Small intestine (tissue), 16 donors: Measurements from ENCODE around the gene ITLN2. TPM values are rescaled to one million over a fixed set of nuclear protein-coding genes. Genes with fewer than 3 reads are reported as not detected.

Experiments used
- DNase-seq, 2 donors: peaks; one replicate each; pipeline versions ENCODE4 v3.0.0 to v3.0.0-alpha.2; 2013
- FAIRE-seq: peaks from 2 replicates; lab custom pipeline; 2012; peaks lifted over from hg19 to GRCh38; lab: Jason Lieb, UNC
- H3K27ac ChIP-seq, 3 donors: one replicate each; pipeline ENCODE4 v1.5.1; 2013; ENCODE audit warnings: low read length in 2 of 3, mild to moderate bottlenecking in 2 of 3, control low read depth in 1 of 3, inconsistent platforms in 1 of 3, low read depth in 1 of 3, moderate library complexity in 1 of 3
- H3K27me3 ChIP-seq, 3 donors: one replicate each; pipeline ENCODE4 v1.6.1; 2013; ENCODE audit warnings: low read length in 3 of 3, inconsistent platforms in 1 of 3; ENCODE audit not compliant: control insufficient read depth in 3 of 3, insufficient read depth in 3 of 3
- H3K36me3 ChIP-seq, 3 donors: one replicate each; pipeline ENCODE4 v1.6.1; 2013; ENCODE audit warnings: low read length in 3 of 3, inconsistent platforms in 1 of 3, low read depth in 1 of 3, mild to moderate bottlenecking in 1 of 3, moderate library complexity in 1 of 3; ENCODE audit not compliant: control insufficient read depth in 3 of 3, insufficient read depth in 2 of 3
- H3K4me1 ChIP-seq, 3 donors: one replicate each; pipeline ENCODE4 v1.6.1; 2013; ENCODE audit warnings: low read length in 2 of 3, inconsistent platforms in 1 of 3, low read depth in 1 of 3, mild to moderate bottlenecking in 1 of 3, moderate library complexity in 1 of 3; ENCODE audit not compliant: control insufficient read depth in 3 of 3, insufficient read depth in 2 of 3
- H3K4me3 ChIP-seq, 3 donors: one replicate each; pipeline ENCODE4 v1.5.1; 2013; ENCODE audit warnings: low read length in 3 of 3, control low read depth in 1 of 3, inconsistent platforms in 1 of 3, low read depth in 1 of 3, mild to moderate bottlenecking in 1 of 3, moderate library complexity in 1 of 3
- H3K9me3 ChIP-seq, 2 donors: one replicate each; pipeline ENCODE4 v1.6.1; 2013; ENCODE audit warnings: low read depth in 1 of 2, low read length in 1 of 2; ENCODE audit not compliant: control insufficient read depth in 2 of 2, insufficient read depth in 1 of 2
- WGBS, 3 donors: extraction: QIAGEN DNeasy Blood & Tissue Kit; methylation state at CpG; one replicate each; pipeline ENCODE4 v1.1.7; 2013; 5-methylcytosine and 5-hydroxymethylcytosine counted together
- long read RNA-seq, 10 donors: transcript quantifications; one replicate each; lab custom pipeline, GENCODE V29; 2026
- polyA plus RNA-seq, 4 donors: library from polyadenylated mRNA; stranded (reverse) in 3 of 4; unstranded in 1 of 4; fragments of 200-250 nt in 3 of 4; fragments of 120-200 nt in 1 of 4; gene quantifications; one replicate each; pipeline versions ENCODE4 v1.2.1 to v1.2.3, GENCODE V29; 2013
- donor health status: healthy with polysubstance abuse.
- donor health status: control.
- donor health status: control.
- donor health status: Bipolar disorder and iron deficiency.
- donor health status: healthy.

ITLN2 gene
- polyA plus RNA-seq: 100 to 1,000 TPM in 1 of 4 donors, 10 to 100 TPM in 2, 1 to 10 TPM in 1; 1.7 to 318 (median 62.0) TPM
- long read RNA-seq, donor 1: 0 reads
- long read RNA-seq, donor 2: 0 reads
- long read RNA-seq, donor 3: 0 reads
- long read RNA-seq, donor 4: 0 reads
- long read RNA-seq, donor 5: 0 reads
- long read RNA-seq, donor 6, partial matches to known transcripts: 0 of 1 reads
- long read RNA-seq, donor 6, other reads (novel, unspliced or antisense): 0 of 1 reads
- long read RNA-seq, donor 7: 0 reads
- long read RNA-seq, donor 8: 0 reads
- long read RNA-seq, donor 9: 0 reads
- long read RNA-seq, donor 10: 0 reads

- 77 to 82% (median 80%) methylated on average over 8 of the region's 8 CpGs for WGBS, 3 donors
- H3K4me1 ChIP-seq: peaks cover 0 to 4% (median 0%) of the 10 kb centered on the region in 3 donors
- FAIRE-seq: no peak
Observed at GRCh38 chr1:160954158-160955104, at the start of gene ITLN2. Gene ITLN2 (minus strand): TSS chr1:160954809. CDS start chr1:160954741, 68 bp downstream.

DNA sequence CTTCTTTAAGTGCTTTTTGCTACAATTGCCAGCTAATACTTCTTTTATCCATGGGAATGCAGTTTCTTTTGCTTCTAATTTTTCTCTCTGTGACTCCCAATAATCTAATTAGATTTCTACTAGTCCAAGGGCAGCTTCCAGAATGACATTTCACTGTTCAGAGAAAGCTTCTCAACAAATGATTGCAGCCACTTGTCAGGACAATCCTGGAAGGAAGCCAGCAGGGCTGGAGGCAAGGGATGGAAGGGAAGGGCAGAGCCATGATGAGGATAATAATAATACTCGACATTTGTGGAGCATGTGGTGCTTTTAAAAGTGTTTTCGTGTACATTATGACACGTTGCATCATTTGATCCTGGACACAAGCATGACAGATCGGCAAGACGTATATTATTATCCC lies 46.9 kb upstream of the ITLN2 start:
- no peak overlapping the region for H3K4me3 ChIP-seq
- WGBS, 3 donors: 51 to 61% (median 59%) methylated on average over 5 of the region's 5 CpGs
- H3K27me3 ChIP-seq: no peaks in the 10 kb centered on the region
- DNase-seq (no peak), FAIRE-seq (no peak)
- H3K4me1 ChIP-seq: peaks cover 0 to 18% (median 3%) of the 10 kb centered on the region in 3 donors
- H3K27ac ChIP-seq: peak overlapping the region in 2 of 3 donors; percentile 44 to 55
- no peaks in the 10 kb centered on the region for H3K9me3 ChIP-seq
- peaks cover 1 to 62% (median 11%) of the 10 kb centered on the region in 3 donors for H3K36me3 ChIP-seq

More at GRCh38 chr1:160954158-160955104, at the start of gene ITLN2:
- H3K36me3 ChIP-seq: no peaks in the 10 kb centered on the region
- no peaks in the 10 kb centered on the region for H3K9me3 ChIP-seq
- H3K27me3 ChIP-seq: no peaks in the 10 kb centered on the region
- DNase-seq: peak; percentile 66 to 81
- no peak within 1 kb of the TSS for H3K4me3 ChIP-seq
- H3K27ac ChIP-seq: no peak within 1 kb of the TSS

GRCh38 chr1:161000736-161001480 lies 46.3 kb upstream of the ITLN2 start:
- H3K9me3 ChIP-seq: no peaks in the 10 kb centered on the region
- peaks cover 1 to 58% (median 11%) of the 10 kb centered on the region in 3 donors for H3K36me3 ChIP-seq
- no peak for FAIRE-seq
- H3K4me1 ChIP-seq: peaks cover 0 to 18% (median 3%) of the 10 kb centered on the region in 3 donors
- no peaks in the 10 kb centered on the region for H3K27me3 ChIP-seq
- H3K4me3 ChIP-seq: no peak overlapping the region
- peak; percentile 40 to 64 for DNase-seq
- peak overlapping the region; percentile 1 to 55 (median 44) for H3K27ac ChIP-seq
- 38 to 72% (median 52%) methylated on average over 11 of the region's 11 CpGs for WGBS, 3 donors

GRCh38 chr1:160999376-160999775 lies 44.8 kb upstream of the ITLN2 start:
- 89 to 99% (median 95%) methylated on average over 5 of the region's 5 CpGs for whole genome bisulfite sequencing, 3 donors
- no peak overlapping the region for H3K4me3 ChIP-seq
- peaks cover 1 to 53% (median 11%) of the 10 kb centered on the region in 3 donors for H3K36me3 ChIP-seq
- H3K27me3 ChIP-seq: no peaks in the 10 kb centered on the region
- H3K27ac ChIP-seq: no peak overlapping the region
- H3K9me3 ChIP-seq: no peaks in the 10 kb centered on the region
- FAIRE-seq: no peak
- DNase-seq: no peak
- peaks cover 0 to 18% (median 3%) of the 10 kb centered on the region in 3 donors for H3K4me1 ChIP-seq

DNA sequence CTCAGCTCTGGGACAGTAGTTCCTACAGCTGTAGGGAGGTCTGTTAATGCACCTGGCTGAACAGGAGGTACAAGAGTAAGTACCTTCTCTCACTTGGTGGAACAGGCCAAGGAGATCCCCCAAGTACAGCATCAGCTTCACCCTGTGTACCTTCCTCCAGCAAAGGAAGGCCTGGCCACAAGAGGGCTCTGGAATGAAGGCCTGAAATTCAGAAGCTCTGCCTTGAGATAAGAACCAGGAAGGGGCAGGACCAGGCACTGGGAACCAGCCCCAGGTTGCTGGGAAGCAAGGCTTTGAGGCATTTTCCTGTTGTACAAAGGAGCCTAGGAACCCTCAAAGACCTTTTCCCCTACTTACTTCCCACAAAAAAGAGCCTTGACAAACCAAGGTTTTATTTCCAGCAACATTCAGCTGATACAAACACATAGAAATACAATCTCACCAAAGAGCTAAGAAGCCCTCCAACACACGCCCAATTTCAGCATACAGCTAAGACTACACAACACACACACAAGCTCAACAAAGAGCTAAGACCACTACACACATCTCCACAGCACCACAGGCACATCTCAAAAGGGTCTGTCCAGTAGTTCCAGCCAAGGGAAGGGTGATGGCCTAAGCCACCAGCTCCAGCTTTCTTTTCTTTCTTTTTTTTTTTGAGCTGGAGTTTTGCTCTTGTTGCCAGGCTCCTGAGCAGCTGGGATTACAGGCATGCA lies 42.9 kb upstream of the ITLN2 start:
- Histone ChIP-seq H3K9me3 (no peaks in the 10 kb centered on the region), H3K27ac (peak overlapping the region; percentile 56 to 82 (median 71)), H3K27me3 (no peaks in the 10 kb centered on the region), H3K4me1 (peaks cover 0 to 18% (median 3%) of the 10 kb centered on the region in 3 donors), H3K36me3 (peaks cover 1 to 47% (median 11%) of the 10 kb centered on the region in 3 donors), H3K4me3 (no peak overlapping the region)
- no peak for FAIRE-seq
- WGBS, 3 donors: 57 to 77% (median 65%) methylated on average over 1 of the region's 1 CpG
- peak; percentile 85 for DNase-seq

DNA sequence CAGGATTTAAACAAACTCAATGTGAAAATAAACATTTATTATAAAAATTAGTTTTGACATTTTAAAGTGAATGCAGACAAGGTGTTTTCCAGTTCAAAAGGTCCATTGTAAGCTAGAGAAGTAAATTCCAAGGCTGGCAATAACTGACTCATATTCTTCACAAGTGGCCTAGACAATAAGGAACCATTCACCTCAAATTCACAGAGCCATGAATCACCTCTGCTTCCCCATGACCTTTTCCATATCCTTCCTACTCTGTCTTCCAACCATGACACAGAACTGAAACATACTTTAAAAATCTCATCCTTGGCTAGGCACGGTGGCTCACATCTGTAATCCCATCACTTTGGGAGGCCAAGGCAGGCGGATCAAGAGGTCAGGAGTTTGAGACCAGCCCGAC lies 41.6 kb upstream of the ITLN2 start:
- DNase-seq: peak in 1 of 2 donors; percentile 56
- no peaks in the 10 kb centered on the region for H3K27me3 ChIP-seq
- no peak for FAIRE-seq
- peaks cover 1 to 41% (median 11%) of the 10 kb centered on the region in 3 donors for H3K36me3 ChIP-seq
- peaks cover 0 to 11% (median 3%) of the 10 kb centered on the region in 3 donors for H3K4me1 ChIP-seq
- H3K4me3 ChIP-seq: no peak overlapping the region
- 71 to 81% (median 73%) methylated on average over 3 of the region's 3 CpGs for WGBS, 3 donors
- H3K27ac ChIP-seq: no peak overlapping the region
- no peaks in the 10 kb centered on the region for H3K9me3 ChIP-seq

- DNase-seq: peak; percentile 44 to 58
- Histone ChIP-seq H3K4me1 (peaks cover 0 to 3% (median 3%) of the 10 kb centered on the region in 3 donors), H3K27ac (no peak overlapping the region), H3K9me3 (no peaks in the 10 kb centered on the region), H3K4me3 (no peak overlapping the region), H3K36me3 (peaks cover 1 to 16% (median 2%) of the 10 kb centered on the region in 3 donors), H3K27me3 (no peaks in the 10 kb centered on the region)
- 73 to 76% (median 75%) methylated on average over 14 of the region's 14 CpGs for WGBS, 3 donors
- FAIRE-seq: no peak
Observed at GRCh38 chr1:160993544-160994193, 39.1 kb upstream of the ITLN2 start.
